Tibial artery (tissue), 4 donors: ENCODE measurements around the gene WDR89.

Experiments used
- DNase-seq, 2 donors: peaks; one replicate each; pipeline ENCODE4 v3.0.0-alpha.2; 2019
- H3K27ac ChIP-seq, 2 donors: fragments of 200-600 bp; sonication (generic) in 1 of 2; 1 replicate in 1 of 2; 2 replicates in 1 of 2; pipeline ENCODE4 v1.5.1; 2018 to 2019; ENCODE audit warnings: mild to moderate bottlenecking in 1 of 2
- H3K27me3 ChIP-seq, 2 donors: fragments of 200-600 bp; sonication (generic) in 1 of 2; one replicate each; pipeline versions ENCODE4 v1.5.1 to v1.6.0; 2016 to 2019
- H3K36me3 ChIP-seq, 3 donors: fragments of 200-600 bp; sonication (generic) in 2 of 3; one replicate each; pipeline ENCODE4 v1.5.1; 2016 to 2019; ENCODE audit warnings: mild to moderate bottlenecking in 2 of 3
- H3K4me1 ChIP-seq, 4 donors: fragments of 200-600 bp; sonication (generic) in 2 of 4; 1 replicate in 3 of 4; 2 replicates in 1 of 4; pipeline ENCODE4 v1.5.1; 2016 to 2019
- H3K4me3 ChIP-seq, 2 donors: fragments of 200-600 bp; sonication (generic) in 1 of 2; 1 replicate in 1 of 2; 2 replicates in 1 of 2; pipeline ENCODE4 v1.5.1; 2018 to 2019; ENCODE audit warnings: mild to moderate bottlenecking in 2 of 2
- H3K9me3 ChIP-seq, 3 donors: fragments of 200-600 bp; sonication (generic) in 1 of 3; one replicate each; pipeline ENCODE4 v1.5.1; 2016 to 2019
- CTCF ChIP-seq, 2 experiments: fragments of 200-600 bp in 1 of 2; fragments of 450-650 bp in 1 of 2; IDR thresholded peaks; one replicate each; pipeline ENCODE4 v1.5.1; 2017 to 2019; ENCODE audit warnings: antibody characterized with exemption in 2 of 2, mild to moderate bottlenecking in 1 of 2, moderate library complexity in 1 of 2
- intact Hi-C: fragments of 100-400 bp; cut with DNase I; formaldehyde crosslinking; loops from one replicate; pipeline ENCODE4 v1.15.0; 2023; ENCODE audit warnings: low total_unique reads

Gene WDR89

DNA sequence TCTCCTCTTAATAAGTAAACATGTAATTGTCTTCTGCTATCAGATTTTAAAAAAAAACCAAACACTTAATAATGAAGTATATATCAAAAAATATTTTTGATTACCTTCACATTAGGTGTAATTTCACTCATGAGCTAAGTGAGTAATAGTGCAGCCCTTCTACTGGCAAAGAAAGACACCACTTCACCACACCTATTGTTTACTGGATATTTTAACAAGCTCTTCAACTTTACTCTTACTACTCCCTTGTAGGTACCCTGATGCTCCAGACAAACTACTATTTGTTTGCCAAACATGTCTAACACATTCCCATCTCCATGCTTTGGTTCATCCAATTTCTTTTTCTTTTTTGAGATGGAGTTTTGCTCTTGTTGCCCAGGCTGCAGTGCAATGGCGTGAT, 36.9 kb upstream of the WDR89 start:
- intact Hi-C loops = no loop called here
- Histone ChIP-seq H3K4me1 (no peaks in the 10 kb centered on the region), H3K27me3 (no peaks in the 10 kb centered on the region), H3K27ac (no peak overlapping the region), H3K9me3 (no peaks in the 10 kb centered on the region), H3K36me3 (peaks cover 0 to 6% (median 6%) of the 10 kb centered on the region in 3 donors), H3K4me3 (no peak overlapping the region)
- DNase-seq = no peak
- TF ChIP-seq CTCF (IDR thresholded peaks at IDR 0.05) = no peak

DNA sequence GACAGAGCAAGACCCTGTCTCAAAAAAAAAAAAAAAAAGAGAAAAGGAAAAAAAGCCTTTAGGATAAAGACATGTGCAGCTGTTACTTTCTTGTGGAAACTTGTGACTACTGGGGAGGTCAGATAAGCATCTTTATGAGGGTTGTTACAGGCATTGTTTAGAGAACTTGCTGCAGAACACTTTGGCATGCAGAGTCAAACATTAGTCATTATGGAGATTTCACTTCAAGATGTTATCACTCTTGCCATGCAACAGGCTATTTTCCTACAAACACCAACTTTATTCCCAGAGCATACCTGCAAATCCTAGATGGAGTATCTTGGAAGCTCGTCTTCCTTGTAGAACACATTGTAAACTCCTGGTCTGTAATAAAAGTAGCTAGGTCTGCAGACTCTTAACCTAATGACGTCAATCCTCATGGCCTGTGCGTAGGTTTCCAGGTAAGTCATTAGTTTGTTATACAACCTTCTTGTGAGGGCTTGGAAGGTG, 36.3 kb upstream of the WDR89 start:
- Histone ChIP-seq H3K36me3 (peaks cover 0 to 6% (median 6%) of the 10 kb centered on the region in 3 donors), H3K27ac (no peak overlapping the region), H3K27me3 (no peaks in the 10 kb centered on the region), H3K4me3 (no peak overlapping the region), H3K4me1 (no peaks in the 10 kb centered on the region), H3K9me3 (no peaks in the 10 kb centered on the region)
- TF ChIP-seq CTCF (IDR thresholded peaks at IDR 0.05) = no peak
- intact Hi-C loops = no loop called here
- DNase-seq = no peak

DNA sequence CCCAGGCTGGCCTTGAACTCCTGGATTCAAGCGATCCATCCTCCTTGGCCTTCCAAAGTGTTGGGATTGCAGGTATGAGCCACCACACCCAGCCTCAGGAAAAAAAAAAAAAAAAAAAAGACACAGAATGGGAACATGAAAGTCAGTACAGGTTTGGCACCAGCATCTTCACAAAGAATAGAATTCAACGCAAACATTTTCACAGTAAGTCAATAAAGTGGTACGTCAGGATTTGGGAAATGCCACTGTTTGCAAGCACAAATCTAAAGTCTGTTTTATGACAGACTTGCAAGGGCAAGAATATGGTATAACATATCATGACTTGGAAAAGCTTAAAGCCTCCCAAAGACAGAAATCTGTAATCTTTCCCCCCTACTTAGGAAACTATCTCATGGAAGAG, 34.9 kb upstream of the WDR89 start:
- no peak overlapping the region for H3K27ac ChIP-seq
- DNase-seq = no peak
- no peaks in the 10 kb centered on the region for H3K27me3 ChIP-seq
- no peaks in the 10 kb centered on the region for H3K4me1 ChIP-seq
- H3K9me3 ChIP-seq = no peaks in the 10 kb centered on the region
- TF ChIP-seq CTCF (IDR thresholded peaks at IDR 0.05) = no peak
- intact Hi-C loops = no loop called here
- no peak overlapping the region for H3K4me3 ChIP-seq
- H3K36me3 ChIP-seq = peaks cover 0 to 6% (median 6%) of the 10 kb centered on the region in 3 donors

DNA sequence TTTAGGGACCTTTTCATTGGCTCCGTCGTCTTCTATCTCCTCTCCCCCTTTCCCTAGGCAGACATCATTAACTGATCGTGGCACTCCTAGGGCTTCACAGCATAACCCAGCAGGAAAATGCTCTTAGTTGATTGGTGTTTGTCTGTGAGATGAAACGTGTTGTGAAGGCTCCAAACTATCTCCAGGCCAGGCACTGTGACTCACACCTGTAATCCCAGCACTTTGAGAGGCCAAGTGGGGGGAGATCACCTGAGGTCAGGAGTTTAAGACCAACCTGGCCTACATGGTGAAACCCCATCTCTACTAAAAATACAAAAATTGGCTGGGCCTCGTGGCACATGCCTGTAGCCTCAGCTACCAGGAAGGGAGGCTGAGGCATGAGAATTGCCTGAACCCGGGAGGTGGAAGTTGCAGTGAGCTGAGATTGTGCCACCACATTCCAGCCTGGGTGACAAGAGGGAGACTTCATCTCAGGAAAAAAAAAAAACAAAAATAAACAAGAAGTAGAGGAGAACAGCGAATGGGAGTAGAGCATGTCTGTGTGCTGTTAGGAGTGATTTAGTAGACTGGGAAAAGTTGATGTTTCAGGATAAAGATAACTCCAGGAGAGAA, 32.3 kb upstream of the WDR89 start:
- intact Hi-C loops = no loop called here
- Histone ChIP-seq H3K4me1 (no peaks in the 10 kb centered on the region), H3K9me3 (no peaks in the 10 kb centered on the region), H3K36me3 (peaks cover 0 to 6% (median 6%) of the 10 kb centered on the region in 3 donors), H3K4me3 (no peak overlapping the region), H3K27ac (no peak overlapping the region), H3K27me3 (no peaks in the 10 kb centered on the region)
- no peak for DNase-seq
- TF ChIP-seq CTCF (IDR thresholded peaks at IDR 0.05) = no peak

DNA sequence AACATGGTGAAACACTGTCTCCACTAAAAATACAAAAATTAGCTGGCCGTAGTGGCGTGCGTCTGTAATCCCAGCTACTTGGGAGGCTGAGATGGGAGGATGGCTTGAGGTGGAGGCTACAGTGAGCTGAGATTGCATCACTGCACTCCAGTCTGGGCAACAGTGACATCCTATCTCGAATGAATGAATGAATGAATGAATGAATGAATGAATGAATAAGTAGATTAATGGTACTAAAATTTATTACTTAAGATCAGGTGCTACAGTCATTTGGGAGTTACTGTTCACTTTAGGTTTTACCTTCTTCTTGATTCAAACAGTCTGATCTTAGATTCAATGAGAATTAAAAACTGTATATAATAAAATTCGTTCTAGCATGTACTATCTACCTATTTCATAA, 31.6 kb upstream of the WDR89 start:
- intact Hi-C loops = no loop called here
- TF ChIP-seq CTCF (IDR thresholded peaks at IDR 0.05) = no peak
- peaks cover 0 to 6% (median 6%) of the 10 kb centered on the region in 3 donors for H3K36me3 ChIP-seq
- H3K4me3 ChIP-seq = no peak overlapping the region
- H3K27ac ChIP-seq = no peak overlapping the region
- no peaks in the 10 kb centered on the region for H3K9me3 ChIP-seq
- no peaks in the 10 kb centered on the region for H3K27me3 ChIP-seq
- no peak for DNase-seq
- no peaks in the 10 kb centered on the region for H3K4me1 ChIP-seq
